Measurements from ENCODE around the gene HIVEP3. TPM values are rescaled to one million over a fixed set of nuclear protein-coding genes. Genes with fewer than 3 reads are reported as not detected.

Gene HIVEP3
- total RNA-seq, 4 donors from 2014 or later: 3.2 to 11.0 (median 4.2) TPM

DNA sequence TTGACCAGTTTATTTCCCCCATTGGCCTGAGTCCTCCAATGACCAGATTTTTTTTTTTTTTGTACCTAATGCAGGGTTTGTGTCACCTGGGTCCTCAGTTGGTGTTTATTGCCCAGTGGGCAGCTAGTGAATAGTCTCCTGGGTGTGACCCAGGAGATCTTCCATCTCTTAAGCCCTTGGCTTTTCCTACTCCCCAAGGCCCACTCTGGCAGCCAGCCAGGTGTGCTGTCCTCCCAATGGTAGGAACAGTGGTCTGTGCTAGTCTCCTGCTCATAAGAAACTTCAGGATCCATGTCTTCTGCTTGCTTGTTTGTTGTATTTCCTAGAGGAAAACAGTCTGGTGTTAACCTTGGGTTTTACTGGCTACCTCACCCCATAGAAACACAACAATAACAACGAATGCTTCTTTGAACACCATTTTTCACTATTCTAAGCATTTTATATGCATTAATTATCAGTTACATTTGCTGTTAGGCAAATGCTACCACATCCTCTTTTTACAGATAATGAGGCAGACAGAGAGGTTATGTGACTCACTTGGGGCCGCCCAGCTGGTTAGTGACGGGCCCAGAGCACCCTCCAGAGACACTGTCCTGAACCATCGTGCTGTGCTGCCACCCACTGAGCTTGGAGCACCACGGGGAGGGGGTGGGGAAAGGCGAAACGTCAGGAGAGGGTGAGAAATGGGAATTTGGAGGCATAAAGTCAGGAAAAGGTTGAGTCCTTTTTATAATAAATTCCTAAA is 107.5 kb downstream of the HIVEP3 start:
- intact Hi-C loops (cut with DNase I): loop anchor here (5.0 kb wide), 1 partner anchor 239 kb away; no protein-coding TSS in a partner anchor
- Histone ChIP-seq H3K4me3 (no peak overlapping the region), H3K9me3 (no peaks in the 10 kb centered on the region), H3K4me1 (peaks cover 0 to 29% (median 5%) of the 10 kb centered on the region in 3 donors), H3K27ac (no peak overlapping the region), H3K27me3 (no peaks in the 10 kb centered on the region), H3K36me3 (no peaks in the 10 kb centered on the region)
- no peak for DNase-seq
- WGBS, 2 donors: 49 to 78% methylated on average over 1 to 6 of the region's 7 CpGs
- TF ChIP-seq, protein P1, sequence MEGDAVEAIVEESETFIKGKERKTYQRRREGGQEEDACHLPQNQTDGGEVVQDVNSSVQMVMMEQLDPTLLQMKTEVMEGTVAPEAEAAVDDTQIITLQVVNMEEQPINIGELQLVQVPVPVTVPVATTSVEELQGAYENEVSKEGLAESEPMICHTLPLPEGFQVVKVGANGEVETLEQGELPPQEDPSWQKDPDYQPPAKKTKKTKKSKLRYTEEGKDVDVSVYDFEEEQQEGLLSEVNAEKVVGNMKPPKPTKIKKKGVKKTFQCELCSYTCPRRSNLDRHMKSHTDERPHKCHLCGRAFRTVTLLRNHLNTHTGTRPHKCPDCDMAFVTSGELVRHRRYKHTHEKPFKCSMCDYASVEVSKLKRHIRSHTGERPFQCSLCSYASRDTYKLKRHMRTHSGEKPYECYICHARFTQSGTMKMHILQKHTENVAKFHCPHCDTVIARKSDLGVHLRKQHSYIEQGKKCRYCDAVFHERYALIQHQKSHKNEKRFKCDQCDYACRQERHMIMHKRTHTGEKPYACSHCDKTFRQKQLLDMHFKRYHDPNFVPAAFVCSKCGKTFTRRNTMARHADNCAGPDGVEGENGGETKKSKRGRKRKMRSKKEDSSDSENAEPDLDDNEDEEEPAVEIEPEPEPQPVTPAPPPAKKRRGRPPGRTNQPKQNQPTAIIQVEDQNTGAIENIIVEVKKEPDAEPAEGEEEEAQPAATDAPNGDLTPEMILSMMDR (IDR thresholded peaks at IDR 0.05): no peak
- no peak for TF ChIP-seq POLR2A (IDR thresholded peaks at IDR 0.05)

DNA sequence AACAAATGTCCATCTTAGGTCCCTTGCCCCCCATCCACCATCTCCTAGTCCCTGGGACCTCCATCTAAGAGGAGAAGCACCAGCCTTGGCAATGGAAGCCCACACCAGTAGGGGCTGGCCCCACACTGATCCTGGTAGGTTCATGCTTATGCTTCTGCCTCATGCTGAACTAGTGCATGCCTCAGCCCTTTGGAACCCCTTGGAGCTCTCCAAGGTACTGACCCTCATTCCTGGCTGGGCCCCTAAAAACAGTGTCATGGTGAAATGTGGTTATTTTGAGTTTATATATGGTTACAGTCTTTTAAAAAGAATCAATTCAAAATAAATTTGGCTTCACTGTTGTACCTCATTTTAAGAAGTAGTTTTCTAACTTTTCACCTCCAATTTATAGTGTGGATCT is 108.3 kb downstream of the HIVEP3 start:
- TF ChIP-seq POLR2A (IDR thresholded peaks at IDR 0.05): no peak
- TF ChIP-seq, protein P1 (IDR thresholded peaks at IDR 0.05): no peak

DNA sequence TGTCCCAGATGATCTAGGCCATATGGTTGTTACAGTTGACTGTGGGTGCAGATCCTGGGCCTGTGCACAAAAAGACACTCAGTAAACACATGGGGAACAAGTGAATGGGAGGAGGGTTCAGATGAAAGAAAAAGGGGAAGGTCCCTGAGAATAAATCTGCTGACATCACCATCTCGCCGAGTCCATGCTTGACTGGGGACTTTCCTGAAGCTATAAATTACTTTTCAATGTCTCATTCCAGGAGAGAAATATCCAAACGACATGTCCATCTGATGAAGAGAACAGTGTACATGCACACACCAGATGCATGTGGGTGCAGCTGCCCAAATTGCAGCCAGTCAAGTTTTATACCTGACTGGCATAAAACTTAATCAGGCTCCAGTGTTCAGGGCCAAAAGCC is 109.0 kb downstream of the HIVEP3 start:
- Histone ChIP-seq H3K27ac (no peak overlapping the region), H3K4me1 (peaks cover 0 to 35% (median 5%) of the 10 kb centered on the region in 3 donors), H3K4me3 (no peak overlapping the region), H3K9me3 (no peaks in the 10 kb centered on the region), H3K27me3 (no peaks in the 10 kb centered on the region), H3K36me3 (no peaks in the 10 kb centered on the region)
- TF ChIP-seq, protein P1 (IDR thresholded peaks at IDR 0.05): no peak
- TF ChIP-seq POLR2A (IDR thresholded peaks at IDR 0.05): no peak
- 9 to 29% methylated on average over 3 of the region's 3 CpGs for WGBS, 2 donors
- intact Hi-C loops (cut with DNase I): loop anchor here (5.0 kb wide), 1 partner anchor 237 kb away; no protein-coding TSS in a partner anchor
- no peak for DNase-seq

More for the DNA sequence above, 108.3 kb downstream of the HIVEP3 start:
- no peak overlapping the region for H3K27ac ChIP-seq
- no peaks in the 10 kb centered on the region for H3K36me3 ChIP-seq
- intact Hi-C loops (cut with DNase I): loop anchor here (5.0 kb wide), 1 partner anchor 238 kb away; no protein-coding TSS in a partner anchor
- no peak for DNase-seq
- H3K4me1 ChIP-seq: peaks cover 0 to 31% (median 5%) of the 10 kb centered on the region in 3 donors
- H3K27me3 ChIP-seq: no peaks in the 10 kb centered on the region
- no peaks in the 10 kb centered on the region for H3K9me3 ChIP-seq
- no peak overlapping the region for H3K4me3 ChIP-seq

DNA sequence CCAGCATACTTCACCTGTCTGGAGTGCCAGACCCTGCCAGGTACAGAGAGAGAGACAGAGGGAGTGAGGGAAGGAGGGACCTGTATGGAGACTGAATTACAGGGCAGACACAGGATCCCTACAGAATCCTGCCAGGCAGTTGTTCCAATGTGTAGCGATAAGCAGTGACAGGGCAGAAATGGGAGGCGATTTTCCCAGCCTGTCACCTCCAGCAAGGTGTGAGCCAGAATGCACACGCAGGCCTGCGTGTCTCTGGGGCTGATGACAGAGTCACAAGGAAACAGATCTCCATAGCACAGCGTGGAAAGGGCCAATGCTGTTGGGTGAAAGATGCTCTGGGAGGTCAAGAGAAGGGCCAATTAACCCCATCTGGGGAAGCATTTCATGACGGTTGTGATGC is 111.3 kb downstream of the HIVEP3 start:
- intact Hi-C loops (cut with DNase I): no loop called here
- DNase-seq: no peak
- Histone ChIP-seq H3K9me3 (no peaks in the 10 kb centered on the region), H3K27me3 (no peaks in the 10 kb centered on the region), H3K36me3 (no peaks in the 10 kb centered on the region), H3K4me1 (peaks cover 14 to 58% (median 23%) of the 10 kb centered on the region in 3 donors), H3K27ac (no peak overlapping the region), H3K4me3 (no peak overlapping the region)
- 75 to 81% methylated on average over 1 to 6 of the region's 6 CpGs for WGBS, 2 donors
- no peak for TF ChIP-seq POLR2A (IDR thresholded peaks at IDR 0.05)
- TF ChIP-seq, protein P1 (IDR thresholded peaks at IDR 0.05): no peak

DNA sequence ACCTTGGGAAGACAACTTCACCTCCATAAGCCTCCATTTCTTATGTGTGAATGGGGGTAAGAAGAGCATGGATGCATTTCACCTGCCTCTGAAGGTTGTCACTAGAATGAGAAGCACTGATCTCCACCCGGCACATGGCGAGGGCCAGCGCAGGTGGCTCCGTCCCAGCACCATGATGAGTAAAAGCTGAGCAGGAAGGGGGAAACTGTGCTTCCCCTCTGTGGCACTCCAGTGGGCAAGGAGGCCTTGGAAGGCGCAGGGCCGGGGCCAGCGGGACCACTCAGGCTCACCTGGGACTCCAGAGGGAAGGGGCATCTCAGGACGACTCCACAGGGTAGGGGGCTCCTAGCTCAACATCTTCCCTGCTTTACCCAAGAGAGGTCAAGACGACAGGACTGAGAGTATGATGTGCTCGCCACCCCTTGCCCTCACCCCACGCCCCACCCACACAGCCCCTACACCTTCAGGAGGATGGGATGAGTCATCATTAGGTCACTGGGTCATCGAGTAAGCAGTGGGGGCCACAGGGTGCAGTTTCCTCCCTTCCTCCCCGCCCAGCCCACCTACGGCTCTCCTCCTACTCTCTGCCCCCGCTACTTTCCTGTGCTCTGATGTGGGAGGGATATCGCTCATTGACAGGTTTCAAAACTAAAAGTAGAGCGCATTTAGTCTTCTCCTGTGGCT is 112.1 kb downstream of the HIVEP3 start:
- Histone ChIP-seq H3K27ac (no peak overlapping the region), H3K9me3 (no peaks in the 10 kb centered on the region), H3K4me3 (no peak overlapping the region), H3K4me1 (peaks cover 14 to 59% (median 27%) of the 10 kb centered on the region in 3 donors), H3K27me3 (no peaks in the 10 kb centered on the region), H3K36me3 (no peaks in the 10 kb centered on the region)
- no peak for DNase-seq
- TF ChIP-seq, protein P1 (IDR thresholded peaks at IDR 0.05): no peak
- TF ChIP-seq POLR2A (IDR thresholded peaks at IDR 0.05): no peak
- intact Hi-C loops (cut with DNase I): no loop called here
- WGBS, 2 donors: 59 to 85% methylated on average over 4 to 16 of the region's 17 CpGs

All from esophagus squamous epithelium (tissue), 5 donors.